NT2/D1 (cell line): ENCODE results near the gene SUV39H2.

Experiments
- SUZ12 ChIP-seq: IDR thresholded peaks from 2 replicates; pipeline ENCODE4 v1.6.1; 2011; ENCODE audit not compliant: insufficient read length, insufficient read depth; ENCODE audit errors: extremely low read depth
- YY1 ChIP-seq: IDR thresholded peaks from 2 replicates; pipeline ENCODE4 v1.6.1; 2011; ENCODE audit not compliant: insufficient read length, insufficient read depth
- ZNF274 ChIP-seq: IDR thresholded peaks from 2 replicates; pipeline ENCODE4 v1.6.1; 2011; ENCODE audit warnings: mild to moderate bottlenecking, low read depth, low read length

GRCh38 chr10:14859043-14859442 lies 19.6 kb upstream of the SUV39H2 start:
- TF ChIP-seq YY1 (no peak), ZNF274 (no peak), SUZ12 (no peak)
